Liver (tissue), 3 donors: ENCODE measurements around the gene NEK6.

Experiments used
- EGR1 ChIP-seq, 2 donors: IDR thresholded peaks; 2 replicates each; pipeline ENCODE4 v1.6.1; 2016 to 2018; ENCODE audit warnings: antibody characterized with exemption in 2 of 2, low read depth in 2 of 2
- FOXA2 ChIP-seq: IDR thresholded peaks from 2 replicates; pipeline ENCODE4 v1.6.1; 2016; ENCODE audit warnings: antibody characterized with exemption
- HNF4A ChIP-seq, 2 donors: conservative IDR thresholded peaks; 2 replicates each; pipeline ENCODE4 v1.6.1; 2016; ENCODE audit warnings: antibody characterized with exemption in 2 of 2, mild to moderate bottlenecking in 2 of 2
- HNF4G ChIP-seq: IDR thresholded peaks from 2 replicates; pipeline ENCODE4 v1.6.1; 2016; ENCODE audit warnings: antibody characterized with exemption
- JUND ChIP-seq, 2 donors: IDR thresholded peaks; 2 replicates each; pipeline ENCODE4 v1.6.1; 2016; ENCODE audit warnings: antibody characterized with exemption in 2 of 2
- RAD21 ChIP-seq, 2 donors: IDR thresholded peaks; 2 replicates each; pipeline ENCODE4 v1.6.1; 2016; ENCODE audit warnings: antibody characterized with exemption in 2 of 2, mild to moderate bottlenecking in 2 of 2
- TAF1 ChIP-seq: conservative IDR thresholded peaks from 2 replicates; pipeline ENCODE4 v1.6.1; 2016; ENCODE audit warnings: antibody characterized with exemption, mild to moderate bottlenecking
- TF ChIP-seq, protein P1 (sequence below): IDR thresholded peaks from 2 replicates; pipeline ENCODE4 v1.6.1; 2016; ENCODE audit warnings: antibody characterized with exemption
- TF ChIP-seq, protein P2 (sequence below): fragments of 150-350 bp; IDR thresholded peaks from 2 replicates; pipeline ENCODE4 v1.5.1; 2017; ENCODE audit warnings: improper control_type of control experiment, low read depth, low read length; ENCODE audit not compliant: missing input control
- TF ChIP-seq, protein P3 (sequence below): IDR thresholded peaks from 2 replicates; pipeline ENCODE4 v1.6.1; 2016; ENCODE audit warnings: antibody characterized with exemption
- TF ChIP-seq, protein P4 (sequence below): IDR thresholded peaks from 2 replicates; pipeline ENCODE4 v1.6.1; 2016; ENCODE audit warnings: antibody characterized with exemption
- TF ChIP-seq, protein P5 (sequence below): IDR thresholded peaks from 2 replicates; pipeline ENCODE4 v1.6.1; 2016; ENCODE audit warnings: antibody characterized with exemption, mild to moderate bottlenecking
- donor health status: healthy.
- donor health status: healthy.

DNA sequence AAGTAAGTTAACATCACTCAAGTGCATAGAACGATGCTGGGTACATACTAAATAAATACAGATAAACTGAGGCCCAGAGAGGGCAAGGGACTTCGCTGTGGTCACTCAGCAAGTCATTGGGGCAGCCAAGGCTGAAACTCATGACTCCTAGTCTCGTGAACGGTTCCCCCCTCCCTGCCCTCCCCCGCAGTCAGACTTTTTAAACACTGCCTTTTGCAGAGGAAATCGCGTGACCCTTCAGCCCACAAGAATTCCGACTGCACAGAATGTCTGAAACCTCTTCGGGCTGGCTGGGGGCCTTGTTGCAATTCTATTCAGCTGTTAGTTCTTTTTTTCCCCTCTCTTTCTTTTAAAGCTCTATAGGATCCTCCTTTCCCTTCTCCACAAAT is 28.1 kb downstream of the NEK6 start:
- TF ChIP-seq, protein P1, sequence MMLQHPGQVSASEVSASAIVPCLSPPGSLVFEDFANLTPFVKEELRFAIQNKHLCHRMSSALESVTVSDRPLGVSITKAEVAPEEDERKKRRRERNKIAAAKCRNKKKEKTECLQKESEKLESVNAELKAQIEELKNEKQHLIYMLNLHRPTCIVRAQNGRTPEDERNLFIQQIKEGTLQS: no peak
- TF ChIP-seq, protein P2, sequence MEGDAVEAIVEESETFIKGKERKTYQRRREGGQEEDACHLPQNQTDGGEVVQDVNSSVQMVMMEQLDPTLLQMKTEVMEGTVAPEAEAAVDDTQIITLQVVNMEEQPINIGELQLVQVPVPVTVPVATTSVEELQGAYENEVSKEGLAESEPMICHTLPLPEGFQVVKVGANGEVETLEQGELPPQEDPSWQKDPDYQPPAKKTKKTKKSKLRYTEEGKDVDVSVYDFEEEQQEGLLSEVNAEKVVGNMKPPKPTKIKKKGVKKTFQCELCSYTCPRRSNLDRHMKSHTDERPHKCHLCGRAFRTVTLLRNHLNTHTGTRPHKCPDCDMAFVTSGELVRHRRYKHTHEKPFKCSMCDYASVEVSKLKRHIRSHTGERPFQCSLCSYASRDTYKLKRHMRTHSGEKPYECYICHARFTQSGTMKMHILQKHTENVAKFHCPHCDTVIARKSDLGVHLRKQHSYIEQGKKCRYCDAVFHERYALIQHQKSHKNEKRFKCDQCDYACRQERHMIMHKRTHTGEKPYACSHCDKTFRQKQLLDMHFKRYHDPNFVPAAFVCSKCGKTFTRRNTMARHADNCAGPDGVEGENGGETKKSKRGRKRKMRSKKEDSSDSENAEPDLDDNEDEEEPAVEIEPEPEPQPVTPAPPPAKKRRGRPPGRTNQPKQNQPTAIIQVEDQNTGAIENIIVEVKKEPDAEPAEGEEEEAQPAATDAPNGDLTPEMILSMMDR: no peak
- no peak for TF ChIP-seq RAD21 (IDR thresholded peaks at IDR 0.05)
- TF ChIP-seq, protein P3, sequence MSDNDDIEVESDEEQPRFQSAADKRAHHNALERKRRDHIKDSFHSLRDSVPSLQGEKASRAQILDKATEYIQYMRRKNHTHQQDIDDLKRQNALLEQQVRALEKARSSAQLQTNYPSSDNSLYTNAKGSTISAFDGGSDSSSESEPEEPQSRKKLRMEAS: no peak
- TF ChIP-seq, protein P4, sequence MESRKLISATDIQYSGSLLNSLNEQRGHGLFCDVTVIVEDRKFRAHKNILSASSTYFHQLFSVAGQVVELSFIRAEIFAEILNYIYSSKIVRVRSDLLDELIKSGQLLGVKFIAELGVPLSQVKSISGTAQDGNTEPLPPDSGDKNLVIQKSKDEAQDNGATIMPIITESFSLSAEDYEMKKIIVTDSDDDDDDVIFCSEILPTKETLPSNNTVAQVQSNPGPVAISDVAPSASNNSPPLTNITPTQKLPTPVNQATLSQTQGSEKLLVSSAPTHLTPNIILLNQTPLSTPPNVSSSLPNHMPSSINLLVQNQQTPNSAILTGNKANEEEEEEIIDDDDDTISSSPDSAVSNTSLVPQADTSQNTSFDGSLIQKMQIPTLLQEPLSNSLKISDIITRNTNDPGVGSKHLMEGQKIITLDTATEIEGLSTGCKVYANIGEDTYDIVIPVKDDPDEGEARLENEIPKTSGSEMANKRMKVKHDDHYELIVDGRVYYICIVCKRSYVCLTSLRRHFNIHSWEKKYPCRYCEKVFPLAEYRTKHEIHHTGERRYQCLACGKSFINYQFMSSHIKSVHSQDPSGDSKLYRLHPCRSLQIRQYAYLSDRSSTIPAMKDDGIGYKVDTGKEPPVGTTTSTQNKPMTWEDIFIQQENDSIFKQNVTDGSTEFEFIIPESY: no peak
- peak in 1 of 2 donors; percentile 6 for TF ChIP-seq JUND (IDR thresholded peaks at IDR 0.05)
- no peak for TF ChIP-seq EGR1 (IDR thresholded peaks at IDR 0.05; ENCODE audit: low read depth in 2 of 2)
- TF ChIP-seq TAF1: no peak
- TF ChIP-seq, protein P5, sequence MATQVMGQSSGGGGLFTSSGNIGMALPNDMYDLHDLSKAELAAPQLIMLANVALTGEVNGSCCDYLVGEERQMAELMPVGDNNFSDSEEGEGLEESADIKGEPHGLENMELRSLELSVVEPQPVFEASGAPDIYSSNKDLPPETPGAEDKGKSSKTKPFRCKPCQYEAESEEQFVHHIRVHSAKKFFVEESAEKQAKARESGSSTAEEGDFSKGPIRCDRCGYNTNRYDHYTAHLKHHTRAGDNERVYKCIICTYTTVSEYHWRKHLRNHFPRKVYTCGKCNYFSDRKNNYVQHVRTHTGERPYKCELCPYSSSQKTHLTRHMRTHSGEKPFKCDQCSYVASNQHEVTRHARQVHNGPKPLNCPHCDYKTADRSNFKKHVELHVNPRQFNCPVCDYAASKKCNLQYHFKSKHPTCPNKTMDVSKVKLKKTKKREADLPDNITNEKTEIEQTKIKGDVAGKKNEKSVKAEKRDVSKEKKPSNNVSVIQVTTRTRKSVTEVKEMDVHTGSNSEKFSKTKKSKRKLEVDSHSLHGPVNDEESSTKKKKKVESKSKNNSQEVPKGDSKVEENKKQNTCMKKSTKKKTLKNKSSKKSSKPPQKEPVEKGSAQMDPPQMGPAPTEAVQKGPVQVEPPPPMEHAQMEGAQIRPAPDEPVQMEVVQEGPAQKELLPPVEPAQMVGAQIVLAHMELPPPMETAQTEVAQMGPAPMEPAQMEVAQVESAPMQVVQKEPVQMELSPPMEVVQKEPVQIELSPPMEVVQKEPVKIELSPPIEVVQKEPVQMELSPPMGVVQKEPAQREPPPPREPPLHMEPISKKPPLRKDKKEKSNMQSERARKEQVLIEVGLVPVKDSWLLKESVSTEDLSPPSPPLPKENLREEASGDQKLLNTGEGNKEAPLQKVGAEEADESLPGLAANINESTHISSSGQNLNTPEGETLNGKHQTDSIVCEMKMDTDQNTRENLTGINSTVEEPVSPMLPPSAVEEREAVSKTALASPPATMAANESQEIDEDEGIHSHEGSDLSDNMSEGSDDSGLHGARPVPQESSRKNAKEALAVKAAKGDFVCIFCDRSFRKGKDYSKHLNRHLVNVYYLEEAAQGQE: no peak
- TF ChIP-seq HNF4G: no peak
- TF ChIP-seq FOXA2: no peak
- no peak for TF ChIP-seq HNF4A (conservative IDR thresholded peaks at IDR 0.05)
